Measurements from ENCODE around the gene IGF2.

IGF2 gene

DNA sequence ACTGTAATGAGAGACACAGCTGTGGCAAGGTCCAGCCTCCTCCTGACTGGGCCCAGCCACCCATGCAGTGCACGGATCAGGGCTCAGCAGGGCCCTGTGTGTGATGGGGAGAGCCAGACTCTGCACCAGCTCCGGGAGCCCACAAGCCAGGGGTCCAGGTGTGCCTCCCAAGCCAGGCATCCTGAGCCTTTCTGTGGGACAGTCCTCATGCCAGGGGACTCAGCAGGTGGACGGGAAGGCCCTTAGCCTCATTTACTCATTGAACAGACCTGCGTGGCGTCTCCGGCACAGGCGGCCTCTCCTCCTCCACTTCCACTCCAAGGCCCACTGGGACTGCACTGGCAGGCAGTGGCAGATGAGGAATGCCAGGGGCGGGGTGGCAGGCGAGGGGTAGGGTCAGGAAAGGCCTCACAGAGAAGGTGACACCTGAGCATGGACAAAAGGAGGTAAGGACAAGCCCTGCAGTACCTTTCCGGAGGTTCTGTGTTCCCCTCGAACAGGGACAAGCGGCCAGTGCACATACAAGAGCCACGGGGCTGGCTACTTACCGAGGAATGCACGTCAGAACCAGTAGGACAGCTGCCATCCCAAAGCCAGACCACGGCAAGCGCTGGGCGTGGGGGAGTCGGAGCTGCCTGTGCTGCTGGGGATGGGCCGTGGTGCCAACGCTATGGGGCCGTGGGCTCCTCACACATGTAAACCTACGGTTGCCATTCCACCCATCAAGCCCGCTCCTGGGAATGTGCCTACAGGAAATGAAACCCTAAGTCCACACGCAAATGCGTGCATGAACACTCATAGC, 52.7 kb downstream of the IGF2 start:
- Histone ChIP-seq H3K4me1 (ENCODE audit: control insufficient read depth, insufficient read depth, low read length) (no peaks in the 10 kb centered on the region), H3K9me3 (ENCODE audit: control insufficient read depth, insufficient read depth, low read depth, low read length) (peaks cover 18% of the 10 kb centered on the region), H3K27me3 (ENCODE audit: control insufficient read depth, insufficient read depth, low read length) (peaks cover 4% of the 10 kb centered on the region; the same call in 1 of the 2 replicates), H3K9ac (ENCODE audit: low read length) (no peak overlapping the region), H3K4me3 (ENCODE audit: low read depth, low read length) (no peak overlapping the region), H3K36me3 (ENCODE audit: control insufficient read depth, insufficient read depth, low read length) (no peaks in the 10 kb centered on the region), H3K27ac (ENCODE audit: low read depth, low read length) (no peak overlapping the region)

DNA sequence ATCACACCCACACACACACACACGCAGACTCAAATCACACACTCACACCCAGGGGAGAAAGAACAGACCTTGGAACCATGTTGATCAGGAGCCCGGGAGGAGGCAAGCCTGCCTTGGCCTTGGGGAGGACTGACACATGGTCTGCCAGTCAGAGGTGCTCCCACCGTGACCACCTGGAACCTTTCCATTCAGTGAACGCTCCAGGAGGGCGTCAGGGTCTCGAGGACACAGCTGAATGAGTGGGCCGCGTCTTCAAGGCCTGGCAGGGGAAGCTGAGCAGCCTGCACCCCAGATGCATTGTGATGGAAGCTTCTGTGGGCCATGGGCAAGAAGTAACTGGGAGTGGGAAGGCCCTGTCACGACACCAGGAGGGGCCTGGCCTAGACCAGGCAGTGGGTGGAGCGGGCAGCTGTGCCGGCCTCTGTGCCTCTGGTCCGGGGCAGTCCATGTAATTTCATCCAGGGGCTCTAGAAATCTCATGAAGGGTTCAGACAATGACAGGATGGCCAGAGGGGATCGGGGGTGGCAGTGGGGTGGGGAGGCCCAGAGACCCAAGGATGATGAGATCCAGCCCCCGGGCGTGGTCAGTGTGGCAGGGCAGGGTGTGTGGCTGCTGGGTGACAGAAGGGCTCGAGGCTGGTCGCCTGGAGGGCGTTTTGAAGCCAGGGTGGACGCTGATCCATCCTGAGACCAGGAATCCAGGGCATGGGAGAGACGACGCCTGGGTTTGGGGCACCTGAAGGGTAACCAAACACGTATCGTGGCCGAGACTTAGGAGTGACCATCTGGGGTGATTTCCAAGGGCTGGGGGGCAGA, 53.7 kb downstream of the IGF2 start:
- H3K4me1 ChIP-seq (ENCODE audit: control insufficient read depth, insufficient read depth, low read length): no peaks in the 10 kb centered on the region
- H3K9me3 ChIP-seq (ENCODE audit: control insufficient read depth, insufficient read depth, low read depth, low read length): peaks cover 18% of the 10 kb centered on the region
- no peak overlapping the region for H3K9ac ChIP-seq (ENCODE audit: low read length)
- peaks cover 4% of the 10 kb centered on the region; the same call in 1 of the 2 replicates for H3K27me3 ChIP-seq (ENCODE audit: control insufficient read depth, insufficient read depth, low read length)
- H3K4me3 ChIP-seq (ENCODE audit: low read depth, low read length): no peak overlapping the region
- no peaks in the 10 kb centered on the region for H3K36me3 ChIP-seq (ENCODE audit: control insufficient read depth, insufficient read depth, low read length)
- no peak overlapping the region for H3K27ac ChIP-seq (ENCODE audit: low read depth, low read length)

DNA sequence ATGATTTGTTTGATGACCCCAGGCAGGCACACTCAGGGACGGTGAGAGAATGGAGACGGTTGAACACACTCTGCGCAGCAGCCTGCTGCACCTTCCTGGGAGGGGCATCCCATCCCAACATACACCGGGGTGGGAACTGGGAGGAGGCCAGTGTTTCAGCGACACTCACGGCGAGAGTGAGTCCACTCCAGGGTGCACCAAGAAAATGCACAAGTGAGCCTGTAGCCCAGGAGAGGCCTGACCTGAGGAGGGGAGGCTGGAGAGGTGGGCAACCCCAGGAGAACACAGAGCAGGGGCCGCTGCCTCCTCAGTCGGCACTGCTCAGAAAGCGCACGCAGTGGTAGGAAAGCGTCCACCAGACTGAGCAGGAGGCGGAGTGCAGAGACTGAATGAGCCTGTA, 54.5 kb downstream of the IGF2 start:
- peaks cover 18% of the 10 kb centered on the region for H3K9me3 ChIP-seq (ENCODE audit: control insufficient read depth, insufficient read depth, low read depth, low read length)

More for the DNA sequence above, 54.5 kb downstream of the IGF2 start:
- H3K27me3 ChIP-seq (ENCODE audit: control insufficient read depth, insufficient read depth, low read length): peaks cover 4% of the 10 kb centered on the region; the same call in 1 of the 2 replicates
- H3K27ac ChIP-seq (ENCODE audit: low read depth, low read length): no peak overlapping the region
- H3K9ac ChIP-seq (ENCODE audit: low read length): no peak overlapping the region
- no peak overlapping the region for H3K4me3 ChIP-seq (ENCODE audit: low read depth, low read length)
- H3K36me3 ChIP-seq (ENCODE audit: control insufficient read depth, insufficient read depth, low read length): no peaks in the 10 kb centered on the region
- H3K4me1 ChIP-seq (ENCODE audit: control insufficient read depth, insufficient read depth, low read length): no peaks in the 10 kb centered on the region

Measured in HUES6 (cell line).